HG03460 (cell line): ENCODE data around the gene TRERF1.

Source experiments
- ATAC-seq: cut with Tn5 transposase; IDR thresholded peaks from one replicate; pipeline ENCODE4 v1.9.1; 2021; ENCODE audit not compliant: unreplicated experiment

TRERF1 gene

GRCh38 chr6:42260396-42260888 is 191.3 kb downstream of the TRERF1 start:
- ATAC-seq = no peak

GRCh38 chr6:42259841-42260395 is 191.8 kb downstream of the TRERF1 start:
- ATAC-seq = no peak

- no peak for ATAC-seq
Observed at GRCh38 chr6:42259286-42259685, 192.4 kb downstream of the TRERF1 start.

GRCh38 chr6:42257614-42258013 is 194.1 kb downstream of the TRERF1 start:
- ATAC-seq = no peak

GRCh38 chr6:42257063-42257462 is 194.7 kb downstream of the TRERF1 start:
- no peak for ATAC-seq

- no peak for ATAC-seq
Observed at GRCh38 chr6:42255050-42255449, 196.7 kb downstream of the TRERF1 start.

- no peak for ATAC-seq
Observed at GRCh38 chr6:42254505-42254904, 197.2 kb downstream of the TRERF1 start.

GRCh38 chr6:42251911-42252637 is 199.7 kb downstream of the TRERF1 start:
- ATAC-seq = no peak

- ATAC-seq = no peak
Observed at GRCh38 chr6:42251500-42251899, 200.2 kb downstream of the TRERF1 start.

GRCh38 chr6:42250274-42250931 is 201.3 kb downstream of the TRERF1 start:
- ATAC-seq = no peak

- no peak for ATAC-seq
Observed at GRCh38 chr6:42249279-42249678, 202.4 kb downstream of the TRERF1 start.

GRCh38 chr6:42243046-42243445 is 208.7 kb downstream of the TRERF1 start:
- no peak for ATAC-seq

GRCh38 chr6:42241915-42242314 is 209.8 kb downstream of the TRERF1 start:
- ATAC-seq = no peak

- no peak for ATAC-seq
Observed at GRCh38 chr6:42239736-42240375, 211.9 kb downstream of the TRERF1 start.

- no peak for ATAC-seq
Observed at GRCh38 chr6:42239333-42239732, 212.4 kb downstream of the TRERF1 start.

GRCh38 chr6:42237857-42238256 is 213.9 kb downstream of the TRERF1 start:
- ATAC-seq = no peak

GRCh38 chr6:42236682-42237473 is 214.8 kb downstream of the TRERF1 start:
- no peak for ATAC-seq

- no peak for ATAC-seq
Observed at GRCh38 chr6:42236030-42236429, 215.7 kb downstream of the TRERF1 start.

GRCh38 chr6:42232035-42232434 is 219.7 kb downstream of the TRERF1 start:
- ATAC-seq = no peak

GRCh38 chr6:42230345-42231321 is 221.1 kb downstream of the TRERF1 start:
- ATAC-seq = no peak
